PC-9 (cell line): Measurements from ENCODE around the gene FBXO10.

ENCODE experiments used
- EZH2 ChIP-seq: fragments of 200-600 bp; sonication (generic); IDR thresholded peaks from 2 replicates; pipeline ENCODE4 v1.8.0; 2017; ENCODE audit warnings: antibody characterized with exemption, low read depth
- TF ChIP-seq, protein P1 (sequence below): fragments of 200-600 bp; sonication (generic); conservative IDR thresholded peaks from 2 replicates; pipeline ENCODE4 v1.6.1; 2017; ENCODE audit warnings: mixed run types, antibody characterized with exemption, mild to moderate bottlenecking, moderate library complexity

DNA sequence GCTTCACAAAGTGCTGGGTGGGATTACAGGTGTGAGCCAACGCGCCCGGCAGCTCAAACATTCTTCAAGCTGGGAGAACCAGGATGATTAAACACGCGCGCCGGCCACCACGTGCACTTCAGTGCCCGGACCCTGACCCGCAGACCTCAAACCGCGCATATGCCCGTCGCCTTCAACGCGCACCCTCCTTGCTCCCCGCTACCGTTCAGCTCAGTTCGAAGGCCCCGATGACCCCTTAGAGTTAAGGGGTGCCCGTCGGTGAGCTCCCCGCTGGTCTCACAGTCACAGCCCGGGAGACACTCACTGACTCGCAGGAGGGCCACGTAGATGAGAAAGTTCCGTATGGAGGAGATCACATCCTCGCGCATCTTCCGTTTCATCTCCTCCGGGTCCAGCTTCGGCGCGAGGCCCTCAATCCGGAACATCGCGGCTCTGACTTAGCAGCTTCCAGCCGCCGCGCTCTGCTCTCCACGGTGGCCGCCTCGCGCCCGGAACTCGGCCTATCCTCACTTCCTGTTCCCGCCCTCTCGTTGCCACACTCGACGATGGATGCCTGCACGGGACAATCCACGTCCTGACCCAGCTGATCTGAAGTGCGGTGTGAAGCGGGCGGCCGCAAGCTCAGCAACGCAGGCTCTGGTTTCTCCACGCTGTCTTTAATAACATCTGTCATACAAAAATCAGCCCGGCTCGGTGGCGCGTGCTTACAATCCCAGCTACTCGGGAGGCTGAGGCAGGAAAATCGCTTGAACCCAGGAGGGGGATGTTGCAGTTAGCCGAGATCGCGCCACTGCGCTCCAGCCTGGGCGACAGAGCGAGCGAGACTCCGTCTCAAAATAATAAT is 16.1 kb upstream of the FBXO10 start, which contains the start of gene TOMM5:
- TF ChIP-seq, protein P1, sequence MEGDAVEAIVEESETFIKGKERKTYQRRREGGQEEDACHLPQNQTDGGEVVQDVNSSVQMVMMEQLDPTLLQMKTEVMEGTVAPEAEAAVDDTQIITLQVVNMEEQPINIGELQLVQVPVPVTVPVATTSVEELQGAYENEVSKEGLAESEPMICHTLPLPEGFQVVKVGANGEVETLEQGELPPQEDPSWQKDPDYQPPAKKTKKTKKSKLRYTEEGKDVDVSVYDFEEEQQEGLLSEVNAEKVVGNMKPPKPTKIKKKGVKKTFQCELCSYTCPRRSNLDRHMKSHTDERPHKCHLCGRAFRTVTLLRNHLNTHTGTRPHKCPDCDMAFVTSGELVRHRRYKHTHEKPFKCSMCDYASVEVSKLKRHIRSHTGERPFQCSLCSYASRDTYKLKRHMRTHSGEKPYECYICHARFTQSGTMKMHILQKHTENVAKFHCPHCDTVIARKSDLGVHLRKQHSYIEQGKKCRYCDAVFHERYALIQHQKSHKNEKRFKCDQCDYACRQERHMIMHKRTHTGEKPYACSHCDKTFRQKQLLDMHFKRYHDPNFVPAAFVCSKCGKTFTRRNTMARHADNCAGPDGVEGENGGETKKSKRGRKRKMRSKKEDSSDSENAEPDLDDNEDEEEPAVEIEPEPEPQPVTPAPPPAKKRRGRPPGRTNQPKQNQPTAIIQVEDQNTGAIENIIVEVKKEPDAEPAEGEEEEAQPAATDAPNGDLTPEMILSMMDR: no peak
- TF ChIP-seq EZH2: no peak
